Body of pancreas (tissue), 4 donors: ENCODE data around the gene TSHZ2.

ENCODE experiments used
- CTCF ChIP-seq, 7 experiments: fragments of 450-650 bp in 4 of 7; fragments of 200-600 bp in 3 of 7; sonication (generic) in 3 of 7; IDR thresholded peaks; one replicate each; pipeline ENCODE4 v1.5.1; 2016 to 2019; ENCODE audit warnings: antibody characterized with exemption in 7 of 7
- POLR2A ChIP-seq, 3 donors: fragments of 450-650 bp; IDR thresholded peaks; one replicate each; pipeline ENCODE4 v1.6.1; 2016; ENCODE audit warnings: antibody characterized with exemption in 3 of 3, mild to moderate bottlenecking in 2 of 3

DNA sequence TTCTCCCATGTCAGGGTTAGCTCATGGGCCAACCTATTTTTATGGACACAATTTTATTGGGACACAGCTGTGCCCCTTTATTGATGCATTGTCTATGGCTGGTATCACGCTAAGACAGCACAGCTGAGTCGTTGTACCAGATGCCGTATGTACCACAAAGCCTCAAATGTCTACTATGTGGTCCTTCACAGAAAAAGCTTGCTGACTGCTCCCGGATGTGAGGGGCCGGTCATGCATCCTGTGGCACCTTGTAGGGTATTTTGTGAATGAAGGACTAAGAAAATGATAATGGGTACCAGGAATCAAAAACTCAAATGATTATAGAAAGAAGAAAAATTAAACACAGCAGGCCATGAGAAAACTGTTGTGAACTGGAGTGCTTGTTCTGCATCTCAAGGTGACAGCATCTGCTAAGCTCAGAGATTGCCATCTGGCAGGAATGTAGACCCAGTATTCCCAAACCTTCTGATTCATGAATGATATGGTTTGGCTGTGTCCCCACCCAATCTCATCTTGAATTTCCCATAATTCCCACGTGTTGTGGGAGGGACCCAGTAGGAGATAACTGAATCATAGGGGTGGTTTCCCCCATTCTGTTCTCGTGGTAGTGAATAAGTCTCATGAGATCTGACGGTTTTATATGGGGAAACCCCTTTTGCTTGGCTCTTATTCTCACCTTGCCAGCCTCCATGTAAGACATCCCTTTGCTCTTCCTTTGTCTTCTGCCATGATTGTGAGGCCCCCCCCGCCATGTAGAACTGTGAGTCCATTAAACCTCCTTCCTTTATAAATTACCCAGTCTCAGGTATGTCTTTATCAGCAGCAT, 248.5 kb downstream of the TSHZ2 start:
- no peak for TF ChIP-seq CTCF (IDR thresholded peaks at IDR 0.05)
- TF ChIP-seq POLR2A (IDR thresholded peaks at IDR 0.05): no peak
